K562 (cell line): Measurements from ENCODE around the gene SLC37A3. TPM values are rescaled to one million over a fixed set of nuclear protein-coding genes. Genes with fewer than 3 reads are reported as not detected.

ENCODE experiments used
- ATAC-seq: fragments of 200-7000 bp; cut with Tn5 transposase; 3 replicates; pipeline ENCODE4 v1.9.1; 2020; ENCODE audit warnings: moderate library complexity
- BruUV-seq: library from RNA; stranded (reverse); fragments of 400-500 nt; replicated peaks from 2 replicates; lab custom pipeline; 2021; lab: Mats Ljungman, UMichigan
- CTCF ChIA-PET: fragments of 300-600 bp; formaldehyde crosslinking; extraction: SDS; loops from one replicate; lab custom pipeline; 2021; ENCODE audit warnings: low intra/inter-chr PET ratio; lab: Yijun Ruan, JAX
- POLR2A ChIA-PET: fragments of 300-600, 350-650 bp; sonication (Branson Sonifier 250); formaldehyde crosslinking; extraction: SDS; loops from one replicate; lab custom pipeline; 2021; ENCODE audit warnings: antibody characterized with exemption, inconsistent platforms; lab: Yijun Ruan, JAX
- DNase-seq, 4 experiments: peaks; one replicate each; pipeline versions ENCODE4 v3.0.0 to v3.0.0-alpha.2; 2011 to 2018; ENCODE audit warnings: low spot score in 3 of 4, mixed read lengths in 3 of 4; ENCODE audit errors: extremely low read depth in 1 of 4
- FAIRE-seq: peaks from 2 replicates; lab custom pipeline; 2011; peaks lifted over from hg19 to GRCh38; lab: Jason Lieb, UNC
- H2AFZ ChIP-seq: 2 replicates; pipeline ENCODE4 v1.6.0; 2011; ENCODE audit warnings: low read depth, low read length, control low read depth, inconsistent platforms
- H3K27ac ChIP-seq: fragments of 200-600 bp; 3 replicates; pipeline ENCODE4 v1.8.0; 2011; ENCODE audit warnings: low read depth, mild to moderate bottlenecking, control low read depth, inconsistent platforms, low read length, moderate library complexity, mixed read lengths; ENCODE audit errors: extremely low read depth
- H3K27me3 ChIP-seq, 2 experiments: fragments of 300-600 bp in 1 of 2; 2 replicates in 1 of 2; 3 replicates in 1 of 2; pipeline versions ENCODE4 v1.6.0 to v1.8.0; 2011; ENCODE audit warnings: inconsistent platforms in 2 of 2, low read length in 2 of 2, mild to moderate bottlenecking in 1 of 2, mixed read lengths in 1 of 2, moderate library complexity in 1 of 2; ENCODE audit not compliant: control insufficient read depth in 2 of 2, insufficient read depth in 2 of 2
- H3K36me3 ChIP-seq: fragments of 300-600 bp; 3 replicates; pipeline ENCODE4 v1.8.0; 2011; ENCODE audit warnings: mild to moderate bottlenecking, low read length, inconsistent platforms; ENCODE audit not compliant: control insufficient read depth, insufficient read depth
- H3K4me1 ChIP-seq, 2 experiments: fragments of 200-600 bp in 1 of 2; replicated peaks in 1 of 2; 2 replicates in 1 of 2; 3 replicates in 1 of 2; pipeline versions ENCODE4 v1.5.1 to v1.8.0; 2011; ENCODE audit warnings: inconsistent platforms in 2 of 2, low read length in 2 of 2, mild to moderate bottlenecking in 1 of 2, mixed read lengths in 1 of 2, moderate library complexity in 1 of 2; ENCODE audit not compliant: control insufficient read depth in 2 of 2, insufficient read depth in 2 of 2
- H3K4me2 ChIP-seq: 2 replicates; pipeline ENCODE4 v1.6.1; 2011; ENCODE audit warnings: low read length, control low read depth, inconsistent platforms, mixed read lengths; ENCODE audit not compliant: insufficient read depth
- H3K4me3 ChIP-seq: fragments of 200-600 bp; sonication (generic), shearing (Covaris generic); 2 replicates; pipeline ENCODE4 v1.5.1; 2016; ENCODE audit warnings: control low read depth, inconsistent platforms
- H3K79me2 ChIP-seq: fragments of 200-600 bp; 3 replicates; pipeline ENCODE4 v1.8.0; 2011; ENCODE audit warnings: low read length, inconsistent platforms; ENCODE audit not compliant: control insufficient read depth, insufficient read depth
- H3K9ac ChIP-seq, 2 experiments: 2 replicates each; pipeline versions ENCODE4 v1.6.0 to v1.6.1; 2011; ENCODE audit warnings: low read depth in 2 of 2, low read length in 2 of 2, control low read depth in 1 of 2, inconsistent platforms in 1 of 2, mild to moderate bottlenecking in 1 of 2, mixed read lengths in 1 of 2; ENCODE audit not compliant: insufficient read depth in 1 of 2
- H3K9me1 ChIP-seq: one replicate; pipeline ENCODE4 v1.6.0; 2011; ENCODE audit warnings: inconsistent platforms, mild to moderate bottlenecking, low read length, moderate library complexity; ENCODE audit not compliant: control insufficient read depth, insufficient read depth
- H3K9me3 ChIP-seq: replicated peaks from 2 replicates; pipeline ENCODE4 v1.5.1; 2011; ENCODE audit warnings: low read depth, low read length, inconsistent platforms; ENCODE audit not compliant: control insufficient read depth, insufficient read depth
- H4K20me1 ChIP-seq: replicated peaks from 2 replicates; pipeline ENCODE4 v1.6.1; 2011; ENCODE audit warnings: low read length, inconsistent platforms, mixed read lengths; ENCODE audit not compliant: control insufficient read depth, insufficient read depth
- ARID2 ChIP-seq: fragments of 450-650 bp; IDR thresholded peaks from 2 replicates; pipeline ENCODE4 v1.6.1; 2017; ENCODE audit warnings: antibody characterized with exemption, mild to moderate bottlenecking
- BRCA1 ChIP-seq, 2 experiments: fragments of 450-650 bp in 1 of 2; sonication (generic) in 1 of 2; formaldehyde crosslinking in 1 of 2; IDR thresholded peaks; 2 replicates each; pipeline versions ENCODE4 v1.5.0 to v1.6.1; 2017 to 2020; ENCODE audit warnings: mild to moderate bottlenecking in 1 of 2, missing genetic modification reagents in 1 of 2
- POLR2AphosphoS5 ChIP-seq: IDR thresholded peaks from 2 replicates; pipeline ENCODE4 v1.6.1; 2011; ENCODE audit warnings: mild to moderate bottlenecking, low read depth, low read length, moderate library complexity; ENCODE audit not compliant: control insufficient read depth, insufficient read depth
- SIX5 ChIP-seq, 2 experiments: IDR thresholded peaks; 2 replicates each; pipeline ENCODE4 v1.6.1; 2011; ENCODE audit warnings: low read length in 2 of 2, borderline replicate concordance in 1 of 2, low read depth in 1 of 2, mild to moderate bottlenecking in 1 of 2, moderate library complexity in 1 of 2; ENCODE audit not compliant: insufficient read depth in 1 of 2
- STAT5B ChIP-seq: fragments of 250-450 bp; sonication (Bioruptor Pico); IDR thresholded peaks from 2 replicates; pipeline ENCODE4 v1.8.0; 2021; ENCODE audit warnings: mild to moderate bottlenecking, inconsistent platforms
- ZNF75A ChIP-seq: fragments of 450-650 bp; formaldehyde crosslinking; IDR thresholded peaks from 2 replicates; pipeline ENCODE4 v1.4.0; 2020; ENCODE audit warnings: mild to moderate bottlenecking
- WGBS: fragments of 100-300 bp; shearing (Covaris generic); methylation state at CpG from one replicate; pipeline ENCODE4 v1.1.6; 2016; ENCODE audit warnings: low coverage, mixed read lengths; ENCODE audit not compliant: insufficient coverage; ENCODE audit errors: missing lambda C conversion rate; 5-methylcytosine and 5-hydroxymethylcytosine counted together
- in situ Hi-C: fragments of 300-500 bp; cut with MboI; formaldehyde crosslinking; loops from 4 replicates; pipeline ENCODE4 v1.15.0; 2018; ENCODE audit warnings: inconsistent platforms, mixed read lengths
- intact Hi-C: fragments of 100-400 bp; cut with micrococcal nuclease; formaldehyde crosslinking; loops from 2 replicates; pipeline ENCODE4 v1.14.2; 2022
- polyA plus RNA-seq, 8 experiments: library from polyadenylated mRNA; depleted of rRNA in 4 of 8; stranded (reverse) in 5 of 8; unstranded in 3 of 8; fragments of >200 nt; fragmentation: Nextera tagmentation in 2 of 8; fragmentation: Illumina TruSeq in 1 of 8; extraction: Ambion mirVana in 2 of 8; extraction: Trizol in 1 of 8; gene quantifications; 2 replicates each; pipeline versions ENCODE4 v1.2.1 to v1.2.3, GENCODE V29; 2011 to 2014; ENCODE audit warnings: inconsistent platforms in 1 of 8, missing spikeins in 1 of 8
- total RNA-seq, 7 experiments: library from RNA; depleted of rRNA in 6 of 7; stranded (reverse); fragments of >200 nt in 6 of 7; fragmentation: Illumina TruSeq in 2 of 7; extraction: Trizol in 2 of 7; gene quantifications; 2 replicates each; pipeline versions ENCODE4 v1.2.1 to v1.2.3, GENCODE V29; 2011 to 2021; ENCODE audit warnings: low replicate concordance in 1 of 7
- TF ChIP-seq, protein P1 (sequence below): fragments of 450-650 bp; IDR thresholded peaks from 2 replicates; pipeline ENCODE4 v1.6.1; 2016
- TF ChIP-seq, protein P2 (sequence below): sonication (generic); formaldehyde crosslinking; IDR thresholded peaks from 2 replicates; pipeline ENCODE4 v1.9.0; 2022; ENCODE audit warnings: mild to moderate bottlenecking, missing genetic modification reagents
- TF ChIP-seq, protein P3 (sequence below): fragments of 250-450 bp; sonication (Bioruptor Pico); IDR thresholded peaks from 2 replicates; pipeline ENCODE4 v1.8.0; 2021; ENCODE audit warnings: moderate library complexity, mild to moderate bottlenecking, inconsistent platforms
- TF ChIP-seq, protein P4 (sequence below), 2 experiments: fragments of 250-450 bp in 1 of 2; fragments of 450-650 bp in 1 of 2; sonication (Bioruptor Pico) in 1 of 2; IDR thresholded peaks; 2 replicates each; pipeline versions ENCODE4 v1.6.1 to v1.8.0; 2016 to 2021; ENCODE audit warnings: mild to moderate bottlenecking in 2 of 2, moderate library complexity in 2 of 2, missing compliant biosample characterization in 1 of 2, missing genetic modification characterization in 1 of 2

Gene SLC37A3
- total and polyA plus RNA-seq, 9 of the 15 experiments (the other 6 are each of a cell fraction or from before 2014, with no cell fraction given), result 11.7 to 59.1 (median 26.8) TPM

DNA sequence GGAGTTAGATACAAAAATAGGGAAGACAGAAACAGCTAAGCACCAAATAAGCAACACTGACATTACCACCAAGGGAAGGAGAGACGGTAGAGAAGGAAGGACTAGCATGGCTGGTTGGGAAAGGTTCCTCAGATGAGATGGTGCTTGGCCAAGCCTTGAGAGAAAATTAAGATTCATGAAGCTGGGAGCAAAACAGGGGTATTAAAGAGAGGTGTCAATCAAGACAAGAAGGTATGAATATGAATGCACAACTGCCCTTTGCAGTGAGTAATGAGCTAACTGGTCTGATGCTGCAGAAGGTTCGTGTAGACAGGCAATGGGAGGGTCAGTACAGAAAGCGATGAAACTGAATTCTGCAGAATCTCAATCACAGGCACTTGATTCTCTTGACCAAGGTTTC lies 67.7 kb downstream of the SLC37A3 start:
- WGBS, result 50% methylated on average over 3 of the region's 3 CpGs
- ATAC-seq (no peak), DNase-seq (no peak), FAIRE-seq (no peak)
- Histone ChIP-seq H3K27ac (no peak overlapping the region), H3K9me3 (no peaks in the 10 kb centered on the region), H3K27me3 (no peaks in the 10 kb centered on the region), H3K9me1 (no peaks in the 10 kb centered on the region), H3K36me3 (peaks cover 22% of the 10 kb centered on the region), H3K9ac (no peak overlapping the region), H3K4me3 (no peak overlapping the region), H4K20me1 (no peaks in the 10 kb centered on the region), H2AFZ (no peak overlapping the region), H3K79me2 (no peaks in the 10 kb centered on the region), H3K4me2 (no peak overlapping the region), H3K4me1 (peaks cover 3 to 6% of the 10 kb centered on the region in 2 experiments; a peak in 4 of 5 replicates)
- ChIA-PET CTCF (no interaction called here), POLR2A (interaction anchor here (0.6 to 1.2 kb wide), 6 partner anchors 14 to 817 kb away, joined by 3 to 4 read pairs (median 3); no protein-coding TSS in a partner anchor)
- TF ChIP-seq SIX5 (IDR thresholded peaks at IDR 0.05; ENCODE audit: borderline replicate concordance in 1 of 2, insufficient read depth in 1 of 2, low read depth in 1 of 2, low read length in 2 of 2) (no peak), POLR2AphosphoS5 (no peak)
- TF ChIP-seq, protein P1, sequence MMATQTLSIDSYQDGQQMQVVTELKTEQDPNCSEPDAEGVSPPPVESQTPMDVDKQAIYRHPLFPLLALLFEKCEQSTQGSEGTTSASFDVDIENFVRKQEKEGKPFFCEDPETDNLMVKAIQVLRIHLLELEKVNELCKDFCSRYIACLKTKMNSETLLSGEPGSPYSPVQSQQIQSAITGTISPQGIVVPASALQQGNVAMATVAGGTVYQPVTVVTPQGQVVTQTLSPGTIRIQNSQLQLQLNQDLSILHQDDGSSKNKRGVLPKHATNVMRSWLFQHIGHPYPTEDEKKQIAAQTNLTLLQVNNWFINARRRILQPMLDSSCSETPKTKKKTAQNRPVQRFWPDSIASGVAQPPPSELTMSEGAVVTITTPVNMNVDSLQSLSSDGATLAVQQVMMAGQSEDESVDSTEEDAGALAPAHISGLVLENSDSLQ, result peak; percentile 56
- no TSS peak for BruUV-seq
- in situ Hi-C loops (no loop called here), intact Hi-C loops (no loop called here)

DNA sequence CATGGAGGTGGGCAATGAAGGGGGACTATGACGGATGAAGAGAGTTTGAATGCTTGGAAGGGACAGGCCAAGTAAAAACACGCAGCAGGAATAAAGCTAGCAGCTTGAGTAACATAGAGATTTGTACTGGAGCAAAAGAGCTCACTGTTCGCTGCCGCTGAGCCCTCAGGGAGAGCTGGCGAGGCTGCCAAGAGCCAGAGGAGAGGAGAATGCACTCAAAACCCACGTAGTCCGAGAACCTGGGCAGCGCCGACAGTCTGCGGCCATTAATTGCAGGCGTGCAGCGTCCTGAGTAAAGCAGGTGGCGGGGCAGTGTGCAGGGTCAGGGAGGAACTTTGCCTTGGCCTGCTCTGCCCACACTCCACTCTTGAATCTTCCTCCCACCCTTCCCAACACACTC lies 68.2 kb downstream of the SLC37A3 start:
- CTCF ChIA-PET, result no interaction called here
- ATAC-seq, result no peak
- TF ChIP-seq BRCA1 (IDR thresholded peaks at IDR 0.05), result no peak
- TF ChIP-seq BRCA1 (CRISPR knock-in tag; IDR thresholded peaks at IDR 0.05), result no peak
- TF ChIP-seq ARID2, result no peak
- TF ChIP-seq, protein P2, sequence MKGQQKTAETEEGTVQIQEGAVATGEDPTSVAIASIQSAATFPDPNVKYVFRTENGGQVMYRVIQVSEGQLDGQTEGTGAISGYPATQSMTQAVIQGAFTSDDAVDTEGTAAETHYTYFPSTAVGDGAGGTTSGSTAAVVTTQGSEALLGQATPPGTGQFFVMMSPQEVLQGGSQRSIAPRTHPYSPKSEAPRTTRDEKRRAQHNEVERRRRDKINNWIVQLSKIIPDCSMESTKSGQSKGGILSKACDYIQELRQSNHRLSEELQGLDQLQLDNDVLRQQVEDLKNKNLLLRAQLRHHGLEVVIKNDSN, result no peak
- TF ChIP-seq, protein P3, sequence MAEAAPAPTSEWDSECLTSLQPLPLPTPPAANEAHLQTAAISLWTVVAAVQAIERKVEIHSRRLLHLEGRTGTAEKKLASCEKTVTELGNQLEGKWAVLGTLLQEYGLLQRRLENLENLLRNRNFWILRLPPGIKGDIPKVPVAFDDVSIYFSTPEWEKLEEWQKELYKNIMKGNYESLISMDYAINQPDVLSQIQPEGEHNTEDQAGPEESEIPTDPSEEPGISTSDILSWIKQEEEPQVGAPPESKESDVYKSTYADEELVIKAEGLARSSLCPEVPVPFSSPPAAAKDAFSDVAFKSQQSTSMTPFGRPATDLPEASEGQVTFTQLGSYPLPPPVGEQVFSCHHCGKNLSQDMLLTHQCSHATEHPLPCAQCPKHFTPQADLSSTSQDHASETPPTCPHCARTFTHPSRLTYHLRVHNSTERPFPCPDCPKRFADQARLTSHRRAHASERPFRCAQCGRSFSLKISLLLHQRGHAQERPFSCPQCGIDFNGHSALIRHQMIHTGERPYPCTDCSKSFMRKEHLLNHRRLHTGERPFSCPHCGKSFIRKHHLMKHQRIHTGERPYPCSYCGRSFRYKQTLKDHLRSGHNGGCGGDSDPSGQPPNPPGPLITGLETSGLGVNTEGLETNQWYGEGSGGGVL (CRISPR knock-in tag), result no peak
- no peak for TF ChIP-seq ZNF75A (CRISPR knock-in tag)
- TF ChIP-seq, protein P4, sequence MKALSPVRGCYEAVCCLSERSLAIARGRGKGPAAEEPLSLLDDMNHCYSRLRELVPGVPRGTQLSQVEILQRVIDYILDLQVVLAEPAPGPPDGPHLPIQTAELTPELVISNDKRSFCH (CRISPR knock-in tag; IDR thresholded peaks at IDR 0.05), result no peak
- TF ChIP-seq, protein P4 (tag; IDR thresholded peaks at IDR 0.05), result no peak
- TF ChIP-seq STAT5B, result no peak

More for the DNA sequence above, 68.2 kb downstream of the SLC37A3 start:
- no TSS peak for BruUV-seq
- intact Hi-C loops, result no loop called here
- Histone ChIP-seq H3K9me1 (no peaks in the 10 kb centered on the region), H3K27ac (no peak overlapping the region), H3K4me1 (peaks cover 3 to 7% of the 10 kb centered on the region in 2 experiments; a peak in 4 of 5 replicates), H2AFZ (no peak overlapping the region), H3K27me3 (no peaks in the 10 kb centered on the region), H3K36me3 (peaks cover 18% of the 10 kb centered on the region), H4K20me1 (no peaks in the 10 kb centered on the region), H3K4me3 (no peak overlapping the region), H3K79me2 (no peaks in the 10 kb centered on the region), H3K9ac (peak overlapping the region in 1 of 2 experiments; percentile 38; a peak in 1 of 4 replicates), H3K9me3 (no peaks in the 10 kb centered on the region), H3K4me2 (no peak overlapping the region)
- in situ Hi-C loops, result no loop called here
- DNase-seq, result no peak
- FAIRE-seq, result no peak
- 72% methylated on average over 13 of the region's 13 CpGs for WGBS
- POLR2A ChIA-PET, result interaction anchor here (0.6 to 1.2 kb wide), 5 partner anchors 13 to 816 kb away, joined by 3 to 6 read pairs (median 4); no protein-coding TSS in a partner anchor
